ENCODE data around the gene CFD.
"Not testable (repeated sequence)": the region's sequence is repeated elsewhere in the genome, so short reads cannot be mapped to it uniquely, and the experiment has no call there.

CFD gene

DNA sequence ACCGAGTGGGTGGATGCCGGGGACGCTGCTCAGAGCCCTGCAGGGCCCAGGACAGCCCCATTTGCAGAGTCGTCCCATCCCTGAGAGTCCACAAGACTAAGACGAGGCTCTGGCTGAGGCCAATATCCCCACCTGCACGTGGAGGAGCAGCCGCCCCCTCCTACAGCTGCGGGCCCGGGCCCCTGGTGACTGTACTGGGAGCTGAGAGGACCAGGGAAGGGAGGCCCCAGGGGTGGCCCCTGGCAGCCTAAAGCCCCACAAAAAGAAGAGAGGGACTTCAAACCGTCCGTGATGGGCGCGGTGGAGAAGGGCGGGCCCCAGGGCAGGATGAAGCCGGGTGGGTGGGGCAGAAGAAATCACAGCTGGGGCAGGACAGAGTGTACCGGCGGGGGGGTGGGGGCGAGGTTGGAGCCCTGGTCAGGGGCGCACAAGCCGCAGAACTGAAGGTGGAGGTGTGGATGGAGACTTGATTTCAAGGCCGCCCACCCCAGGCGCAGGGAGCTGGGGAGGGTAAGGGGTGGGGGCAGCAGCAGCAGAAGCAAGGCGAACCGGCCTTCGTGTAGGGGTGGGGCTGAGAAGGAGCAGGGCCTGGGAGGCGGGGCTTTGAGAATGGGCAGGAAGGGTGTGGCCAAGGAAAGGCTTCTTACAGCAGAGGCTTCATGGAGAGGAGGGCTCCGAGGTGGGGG is 12.9 kb downstream of the CFD start:
- no peak for DNase-seq

DNA sequence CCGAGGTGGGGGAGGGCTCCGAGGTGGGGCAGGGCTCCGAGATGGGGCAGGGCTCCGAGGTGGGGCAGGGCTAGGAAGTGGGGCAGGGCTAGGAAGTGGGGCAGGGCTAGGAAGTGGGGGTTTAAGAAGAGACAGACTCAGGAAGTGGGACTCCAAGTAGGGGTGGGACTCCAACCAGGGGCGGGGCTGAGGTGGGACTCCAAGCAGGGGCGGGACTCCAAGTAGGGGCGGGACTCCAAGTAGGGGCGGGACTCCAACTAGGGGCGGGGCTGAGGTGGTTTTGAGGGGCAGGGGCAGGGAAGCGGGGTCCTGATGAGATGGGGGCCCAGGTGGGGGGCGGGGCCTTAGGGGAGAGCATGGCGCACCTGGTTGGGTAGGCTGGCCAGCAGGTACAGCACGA is 13.6 kb downstream of the CFD start:
- no peak for DNase-seq

DNA sequence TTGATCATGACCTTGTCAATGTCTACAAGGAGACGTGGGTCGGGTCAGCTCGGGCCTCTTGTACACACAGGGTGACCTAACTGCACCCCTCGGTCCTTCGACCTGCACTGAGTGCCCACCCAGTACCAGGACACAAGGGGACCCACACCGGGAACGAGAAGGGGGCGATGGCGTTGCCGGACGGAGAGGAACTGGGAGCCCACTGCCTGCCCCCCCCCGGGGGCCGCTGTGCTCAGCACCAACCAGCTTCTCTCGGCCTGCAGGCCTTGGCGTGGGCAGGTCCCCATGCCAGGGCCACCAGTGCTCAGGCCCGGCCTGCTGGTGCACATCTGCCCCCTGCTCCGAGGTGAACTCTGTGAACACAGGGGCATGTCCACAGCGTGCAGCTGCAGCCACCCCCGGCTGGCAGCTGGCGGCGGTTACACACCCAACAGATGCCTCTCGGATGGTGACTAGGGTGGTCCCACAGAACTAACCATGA is 14.1 kb downstream of the CFD start:
- no peak for DNase-seq

DNA sequence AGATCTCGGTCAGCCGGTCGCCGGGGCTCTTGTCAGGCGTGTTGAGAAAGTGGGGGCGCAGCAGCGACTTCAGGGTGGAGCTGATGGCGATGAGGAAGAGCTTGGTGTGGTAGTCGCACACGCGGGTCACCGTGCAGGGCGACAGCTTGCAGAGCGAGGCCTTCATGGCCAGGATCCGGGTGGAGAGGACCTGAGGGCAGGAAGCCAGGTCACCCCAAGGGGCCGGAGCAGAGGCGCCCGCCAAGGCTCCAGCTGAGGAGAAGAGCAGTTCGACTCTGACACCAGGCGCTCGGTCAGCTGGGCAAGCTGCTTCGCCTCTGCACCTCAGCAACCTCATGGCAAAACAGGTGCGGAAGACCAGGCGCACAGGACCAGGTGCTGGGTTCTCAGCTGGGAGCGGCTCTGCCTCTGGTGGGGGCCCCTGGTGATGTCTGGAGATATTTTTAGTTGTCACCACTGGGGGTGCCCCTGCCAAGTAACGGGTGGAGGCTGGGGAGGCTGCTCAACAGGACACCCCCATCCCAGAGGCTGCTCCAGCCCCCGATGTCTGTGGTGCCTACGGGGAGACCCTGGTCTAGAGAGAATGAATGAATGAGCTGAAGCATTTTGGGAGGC is 15.9 kb downstream of the CFD start:
- no peak for DNase-seq

DNA sequence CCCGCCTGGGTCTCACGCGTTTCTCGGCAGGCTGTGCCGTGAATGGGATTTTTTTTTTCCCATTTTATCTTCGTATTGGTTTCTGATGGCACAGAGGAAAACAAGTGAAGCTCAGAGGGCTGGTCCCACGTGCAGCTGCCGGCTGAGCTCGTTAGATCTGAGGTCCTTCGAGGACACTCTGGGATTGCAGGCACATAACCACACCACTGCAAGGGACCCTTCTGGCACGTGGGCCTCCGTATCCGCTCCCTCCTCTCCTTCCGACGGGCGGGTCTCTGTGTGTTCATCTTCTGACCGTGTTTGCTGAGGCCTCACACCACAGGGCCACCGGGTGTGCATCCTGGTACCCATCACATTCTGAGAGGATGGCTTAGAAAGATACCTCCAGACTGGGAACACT is 16.6 kb downstream of the CFD start:
- no peak for DNase-seq

DNA sequence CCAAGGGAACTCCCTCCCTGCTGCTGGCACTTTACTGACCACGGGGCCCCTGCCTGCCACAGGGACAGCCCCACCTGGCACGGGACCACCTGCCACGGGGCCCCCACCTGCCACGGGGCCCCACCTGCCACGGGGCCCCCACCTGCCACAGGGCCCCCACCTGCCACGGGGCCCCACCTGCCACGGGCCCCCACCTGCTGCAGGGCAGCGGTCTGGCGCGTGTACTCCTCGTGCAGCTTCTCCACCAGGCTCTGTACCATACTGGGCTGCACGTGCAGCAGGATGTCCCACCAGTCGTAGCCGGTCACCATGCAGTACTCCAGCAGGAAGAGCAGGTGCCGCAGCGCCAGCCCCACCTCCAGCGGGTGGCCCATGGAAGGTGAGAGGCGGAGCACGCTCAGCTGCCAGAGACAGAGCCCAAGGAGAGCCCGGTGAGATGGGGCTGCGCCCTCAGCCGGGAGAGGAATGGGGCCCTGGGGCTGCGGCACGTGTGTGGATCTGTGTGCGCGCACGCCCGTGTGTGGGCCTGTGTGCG is 17.4 kb downstream of the CFD start:
- no peak for DNase-seq

DNA sequence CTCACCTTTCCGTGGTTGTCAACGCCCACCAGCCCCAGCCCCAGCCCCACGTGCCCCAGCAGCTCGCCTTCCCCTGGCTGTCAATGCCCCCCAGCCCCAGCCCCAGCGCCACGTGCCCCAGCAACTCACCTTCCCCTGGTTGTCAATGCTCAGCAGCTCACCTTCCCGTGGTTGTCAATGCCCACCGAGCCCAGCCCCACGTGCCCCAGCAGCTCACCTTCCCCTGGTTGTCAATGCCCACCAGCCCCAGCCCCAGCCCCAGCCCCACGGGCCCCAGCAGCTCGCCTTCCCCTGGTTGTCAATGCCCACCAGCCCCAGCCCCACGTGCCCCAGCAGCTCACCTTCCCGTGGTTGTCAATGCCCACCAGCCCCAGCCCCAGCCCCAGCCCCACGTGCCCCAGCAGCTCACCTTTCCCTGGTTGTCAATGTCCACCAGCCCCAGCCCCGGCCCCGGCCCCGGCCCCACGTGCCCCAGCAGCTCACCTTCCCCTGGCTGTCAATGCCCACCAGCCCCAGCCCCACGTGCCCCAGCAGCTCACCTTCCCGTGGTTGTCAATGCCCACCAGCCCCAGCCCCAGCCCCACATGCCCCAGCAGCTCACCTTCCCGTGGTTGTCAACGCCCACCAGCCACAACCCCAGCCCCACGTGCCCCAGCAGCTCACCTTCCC is 18.7 kb downstream of the CFD start:
- not testable (repeated sequence) for DNase-seq

DNA sequence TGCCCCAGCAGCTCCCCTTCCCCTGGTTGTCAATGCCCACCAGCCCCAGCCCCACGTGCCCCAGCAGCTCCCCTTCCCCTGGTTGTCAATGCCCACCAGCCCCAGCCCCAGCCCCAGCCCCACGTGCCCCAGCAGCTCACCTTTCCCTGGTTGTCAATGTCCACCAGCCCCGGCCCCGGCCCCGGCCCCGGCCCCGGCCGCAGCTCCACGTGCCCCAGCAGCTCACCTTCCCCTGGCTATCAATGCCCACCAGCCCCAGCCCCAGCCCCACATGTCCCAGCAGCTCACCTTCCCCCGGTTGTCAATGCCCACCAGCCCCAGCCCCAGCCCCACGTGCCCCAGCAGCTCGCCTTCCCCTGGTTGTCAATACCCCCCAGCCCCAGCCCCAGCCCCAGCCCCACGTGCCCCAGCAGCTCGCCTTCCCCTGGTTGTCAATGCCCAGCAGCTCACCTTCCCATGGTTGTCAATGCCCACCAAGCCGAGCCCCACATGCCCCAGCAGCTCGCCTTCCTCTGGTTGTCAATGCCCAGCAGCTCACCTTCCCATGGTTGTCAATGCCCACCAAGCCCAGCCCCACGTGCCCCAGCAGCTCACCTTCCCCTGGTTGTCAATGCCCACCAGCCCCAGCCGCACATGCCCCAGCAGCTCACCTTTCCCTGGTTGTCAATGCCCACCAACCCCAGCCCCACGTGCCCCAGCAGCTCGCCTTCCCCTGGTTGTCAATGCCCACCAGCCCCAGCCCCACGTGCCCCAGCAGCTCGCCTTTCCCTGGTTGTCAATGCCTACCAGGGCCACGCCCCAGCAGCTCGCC is 19.5 kb downstream of the CFD start:
- DNase-seq: not testable (repeated sequence)

DNA sequence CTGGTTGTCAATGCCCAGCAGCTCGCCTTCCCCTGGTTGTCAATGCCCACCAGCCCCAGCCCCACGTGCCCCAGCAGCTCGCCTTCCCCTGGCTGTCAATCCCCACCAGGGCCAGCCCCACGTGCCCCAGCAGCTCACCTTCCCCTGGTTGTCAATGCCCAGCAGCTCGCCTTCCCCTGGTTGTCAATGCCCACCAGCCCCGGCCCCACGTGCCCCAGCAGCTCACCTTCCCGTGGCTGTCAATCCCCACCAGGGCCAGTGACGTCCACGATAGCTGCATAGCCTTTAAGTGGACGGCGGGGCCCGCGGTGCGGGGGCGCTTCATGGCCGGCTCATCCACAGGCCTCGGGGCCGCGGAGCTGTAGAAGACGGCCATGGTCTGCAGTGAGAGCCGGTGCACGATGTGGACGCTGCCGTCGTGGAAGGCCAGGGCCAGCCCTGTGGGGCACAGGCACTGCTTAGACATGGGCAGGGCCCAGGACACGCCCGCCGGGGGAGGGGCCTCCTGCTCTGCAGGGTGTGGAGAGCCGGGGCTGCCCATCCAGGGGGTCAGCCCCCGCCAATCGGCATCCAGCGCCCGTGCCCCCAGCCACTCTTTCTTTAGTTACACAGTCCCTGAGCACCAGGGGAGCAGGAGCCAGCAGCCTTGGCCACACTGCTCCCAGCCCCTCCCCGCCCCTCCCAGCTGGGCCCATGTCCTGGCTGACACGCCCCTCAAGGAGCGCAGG is 20.4 kb downstream of the CFD start:
- DNase-seq: no peak

DNA sequence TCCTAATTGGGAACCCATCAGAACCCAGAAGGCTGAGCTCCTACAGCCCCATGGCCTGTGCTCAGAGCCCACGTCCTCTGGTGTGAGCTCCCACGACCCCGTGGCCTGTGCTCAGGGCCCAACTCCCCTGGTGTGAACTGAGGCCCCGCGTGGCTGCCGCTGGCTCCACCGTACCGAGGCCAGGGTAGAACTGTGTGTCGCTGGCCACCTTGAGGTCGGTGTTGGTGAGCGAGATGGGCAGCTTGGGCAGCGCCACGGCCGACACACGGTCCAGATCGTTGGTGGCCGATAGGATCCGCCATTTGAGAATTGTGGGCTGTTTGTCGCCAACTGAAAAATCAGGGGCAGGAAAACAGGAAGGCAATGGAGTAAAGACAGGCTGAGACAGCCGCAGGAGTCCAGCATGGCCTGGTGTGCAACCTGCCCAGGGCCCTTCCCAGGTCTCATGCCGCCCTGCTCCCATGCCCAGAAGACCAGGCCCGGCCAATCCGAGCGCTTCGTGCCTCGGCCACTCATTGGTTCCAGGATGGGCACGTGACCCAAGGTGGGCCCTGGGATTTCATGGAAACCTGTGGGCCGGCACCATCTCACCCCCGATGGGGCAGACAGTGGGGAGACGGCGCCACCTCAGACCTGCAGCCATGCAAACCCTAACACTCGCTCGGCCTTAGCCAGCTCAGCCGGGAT is 22.1 kb downstream of the CFD start:
- no peak for DNase-seq

DNA sequence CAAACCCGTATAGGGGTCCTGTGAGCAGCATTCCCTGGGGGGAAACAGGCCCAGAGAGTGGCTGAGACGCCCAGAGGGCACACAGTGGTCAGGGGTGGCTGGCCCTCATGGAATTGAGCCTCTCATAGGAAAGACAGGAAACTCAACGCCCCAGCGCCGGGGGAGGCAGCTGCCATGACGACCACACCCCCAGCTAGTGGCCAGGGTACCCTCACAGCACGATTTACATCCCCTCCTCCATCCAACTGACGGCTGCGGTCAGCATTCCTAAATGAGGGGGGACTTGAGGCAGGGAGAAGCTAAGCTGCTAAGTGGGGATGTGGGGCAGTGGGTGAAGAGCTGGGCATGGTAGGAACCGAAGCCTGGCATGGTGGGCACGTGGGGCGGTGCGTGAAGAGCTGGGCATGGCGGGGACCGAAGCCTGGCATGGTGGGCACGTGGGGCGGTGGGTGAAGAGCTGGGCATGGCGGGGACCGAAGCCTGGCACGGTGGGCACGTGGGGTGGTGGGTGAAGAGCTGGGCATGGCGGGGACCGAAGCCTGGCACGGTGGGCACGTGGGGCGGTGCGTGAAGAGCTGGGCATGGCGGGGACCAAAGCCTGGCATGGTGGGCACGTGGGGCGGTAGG is 23.5 kb downstream of the CFD start:
- no peak for DNase-seq

DNA sequence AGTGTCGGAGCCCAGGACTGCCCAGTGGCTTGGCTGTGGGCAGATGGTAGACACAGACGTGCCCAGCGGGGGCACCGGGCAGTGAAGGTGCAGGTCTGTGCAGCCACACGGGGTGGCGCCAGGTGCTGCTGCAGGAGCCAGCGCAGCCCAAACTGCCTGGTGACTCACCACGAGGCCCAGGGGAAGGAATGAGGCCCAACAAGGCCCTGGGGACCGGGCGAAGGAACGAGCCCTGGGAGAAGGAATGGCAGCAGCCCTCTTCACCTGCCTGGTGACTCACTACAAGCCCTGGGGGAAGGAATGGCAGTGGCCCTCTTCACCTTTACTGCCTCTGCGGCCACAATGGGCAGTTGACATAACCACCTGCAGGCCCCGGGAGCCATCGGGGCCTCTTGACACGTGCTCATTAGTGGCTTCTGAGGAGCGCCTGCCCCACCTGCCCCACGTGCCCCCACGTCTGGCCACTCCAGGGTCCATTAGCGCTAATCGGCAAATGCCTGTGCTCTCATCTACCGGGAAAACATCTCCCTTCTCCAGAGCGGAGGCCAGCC is 24.3 kb downstream of the CFD start:
- no peak for DNase-seq

DNA sequence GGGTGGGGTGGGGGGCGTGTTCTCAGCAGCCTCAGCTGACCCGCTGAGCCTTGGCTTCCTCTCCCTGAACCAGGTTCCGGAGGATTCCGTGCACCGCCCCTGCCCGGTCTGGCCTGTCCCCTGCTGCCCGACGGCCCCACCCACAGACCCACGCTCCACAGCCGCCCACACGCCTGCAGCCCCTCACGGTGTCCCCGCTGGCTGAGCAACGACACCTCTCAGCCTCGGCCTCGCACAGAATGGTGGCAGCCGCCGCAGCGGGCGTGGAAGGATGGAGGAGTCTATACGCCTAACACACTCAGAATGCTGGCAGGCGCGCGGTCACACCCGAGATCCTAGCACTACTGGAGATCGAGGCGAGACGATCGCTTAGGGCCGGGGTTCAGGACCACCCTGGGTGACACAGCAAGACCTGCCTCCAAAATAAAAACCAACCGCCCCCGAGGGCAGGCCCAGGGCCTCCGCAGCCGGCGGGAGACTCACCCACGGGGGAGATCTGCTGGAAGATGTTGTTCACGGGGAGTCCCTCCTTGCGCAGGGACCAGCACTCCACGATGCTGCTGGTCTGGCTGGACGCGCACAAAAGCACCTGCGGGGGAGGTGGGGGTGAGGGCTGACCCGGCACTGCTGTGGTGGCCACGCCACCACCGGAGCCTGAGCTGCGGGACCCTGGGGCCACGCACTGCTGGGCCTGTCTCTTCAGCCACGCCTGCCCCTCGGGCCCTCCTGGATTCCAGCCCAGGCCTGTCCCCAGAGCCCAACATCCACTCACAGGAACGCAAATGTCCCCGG is 25.2 kb downstream of the CFD start:
- no peak for DNase-seq

DNA sequence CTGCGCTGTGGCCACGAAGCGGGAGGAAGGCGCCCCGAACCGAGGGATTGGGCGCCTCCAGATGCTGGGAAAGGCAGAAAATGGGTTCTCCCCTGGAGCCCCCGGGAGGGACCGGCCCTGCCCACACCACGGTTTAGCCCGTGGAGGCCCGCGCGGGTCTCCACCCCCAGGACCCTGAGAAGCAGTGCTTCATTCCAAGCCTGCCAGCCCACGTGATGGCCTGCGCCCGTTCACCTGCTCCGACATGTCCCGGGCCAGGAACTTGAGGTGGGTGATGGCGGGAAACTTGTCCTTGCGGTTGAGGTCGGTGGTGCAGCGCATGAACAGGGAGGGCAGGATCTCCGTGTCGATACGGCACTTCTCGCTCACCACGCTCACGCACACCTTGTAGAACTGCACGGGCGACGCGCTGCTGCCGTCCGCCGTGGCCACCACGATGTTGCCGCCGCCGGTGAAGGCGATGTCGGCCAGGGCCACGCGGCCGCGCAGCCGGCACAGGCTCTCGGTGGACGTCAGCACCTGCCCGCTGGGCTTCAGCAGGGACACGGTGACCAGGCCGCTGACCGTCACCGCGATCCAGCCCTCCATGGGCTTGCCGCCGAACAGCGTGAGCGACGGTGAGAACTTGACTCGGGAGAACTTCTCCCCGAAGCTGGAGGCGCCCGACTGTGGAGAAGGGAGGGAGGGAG is 26.2 kb downstream of the CFD start:
- no peak for DNase-seq

DNA sequence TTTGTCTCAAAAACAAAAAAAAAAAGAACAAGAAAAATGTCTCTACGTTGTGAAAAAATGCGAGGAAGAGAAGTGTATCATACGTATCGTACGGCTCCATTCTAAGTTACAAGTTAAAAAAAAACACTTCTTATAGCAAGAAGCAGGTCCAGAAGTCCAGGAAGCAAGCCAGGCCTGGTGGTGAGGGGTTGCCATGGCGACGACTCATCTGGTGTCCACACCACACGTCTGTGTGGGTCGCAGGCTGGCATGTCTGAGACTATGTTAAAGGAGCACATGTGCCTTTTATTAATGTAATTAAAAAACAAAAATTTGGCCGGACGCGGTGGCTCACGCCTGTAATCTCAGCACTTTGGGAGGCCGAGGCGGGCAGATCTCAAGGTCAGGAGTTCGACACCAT is 27.6 kb downstream of the CFD start:
- no peak for DNase-seq

DNA sequence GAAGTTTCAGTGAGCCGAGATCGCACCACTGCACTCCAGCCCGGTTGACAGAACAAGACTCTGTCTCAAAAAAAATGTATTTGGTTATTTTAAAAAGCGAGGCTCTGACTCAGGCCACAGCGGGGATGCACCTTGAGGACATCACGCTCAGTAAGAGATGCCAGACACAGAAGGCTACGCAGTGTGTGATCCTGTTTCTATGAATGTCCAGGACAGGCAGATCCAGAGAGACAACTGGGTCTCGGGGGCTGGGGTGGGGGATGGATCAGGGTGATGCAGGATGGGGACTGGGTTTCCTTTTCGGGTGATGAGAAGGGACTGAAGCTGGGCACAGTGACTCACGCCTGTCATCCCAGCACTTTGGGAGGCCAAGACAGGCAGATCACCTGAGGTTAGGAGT is 28.1 kb downstream of the CFD start:
- no peak for DNase-seq

DNA sequence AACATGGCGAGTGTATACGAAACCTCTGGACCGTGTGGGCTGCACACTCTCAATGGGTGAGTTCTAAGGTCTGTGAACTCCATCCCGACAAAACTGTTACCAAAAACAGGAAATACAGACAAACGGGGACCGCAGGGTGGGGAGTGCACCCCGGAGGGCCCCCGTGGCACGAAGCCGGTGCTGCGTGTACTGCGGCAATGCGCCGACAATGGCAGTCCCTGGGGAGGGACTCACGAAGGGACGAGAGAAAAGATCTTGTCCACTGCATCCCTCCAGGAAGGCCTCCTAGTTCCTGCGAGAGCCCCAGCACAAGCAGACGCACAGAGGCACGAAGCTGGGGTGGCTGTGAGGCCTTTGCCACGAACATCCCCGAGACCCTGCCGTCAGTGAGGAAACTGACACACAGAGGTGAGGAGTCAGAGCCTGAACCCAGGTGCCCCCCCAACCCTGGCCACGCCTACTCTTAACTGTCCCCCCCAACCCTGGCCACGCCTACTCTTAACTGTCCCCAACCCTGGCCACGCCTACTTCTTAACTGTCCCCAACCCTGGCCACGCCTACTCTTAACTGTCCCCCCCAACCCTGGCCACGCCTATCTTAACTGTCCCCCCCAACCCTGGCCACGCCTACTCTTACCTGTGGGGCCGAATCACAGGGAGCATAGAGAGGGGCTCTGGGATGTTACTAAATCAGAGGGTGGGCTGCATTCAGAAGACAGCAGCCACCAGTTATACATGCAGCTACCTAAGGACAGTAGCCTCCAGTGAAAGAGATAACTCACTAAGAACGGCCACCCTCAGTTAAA is 29.3 kb downstream of the CFD start:
- no peak for DNase-seq

DNA sequence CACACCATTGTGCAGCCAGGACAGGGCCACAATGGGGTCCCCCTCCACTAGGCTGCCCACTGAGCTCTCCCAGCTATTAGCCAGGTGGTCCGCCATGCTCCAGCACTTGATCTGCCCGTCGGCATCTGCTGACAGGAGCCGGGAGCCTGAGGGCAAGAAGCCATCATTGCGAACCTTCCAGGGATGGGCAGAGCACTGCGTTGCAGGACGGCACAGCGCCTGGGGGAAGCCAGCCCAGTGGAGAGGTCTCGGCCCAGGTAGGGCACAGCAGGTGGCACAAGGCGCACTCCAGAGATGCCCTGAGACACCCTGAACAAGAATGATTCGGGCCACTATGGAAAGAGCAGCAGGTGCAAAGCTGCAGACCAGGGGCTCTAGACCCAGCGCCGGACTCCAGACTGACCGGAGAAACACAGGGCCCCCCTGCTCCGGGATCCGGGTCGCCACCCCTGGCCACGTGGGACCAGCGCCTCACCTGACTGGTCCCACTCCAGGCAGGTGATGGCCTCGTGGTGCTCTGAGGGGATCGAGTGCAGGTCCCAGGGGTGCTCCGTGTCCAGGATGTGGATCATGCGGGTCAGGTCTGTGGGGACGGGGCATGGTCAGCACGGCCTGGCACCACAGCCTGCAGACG is 30.3 kb downstream of the CFD start:
- no peak for DNase-seq

Measured in NCI-H524 treated with DMSO at 0.1 percent for 48 hours (cell line).